ENCODE data around the gene BAHD1.

Gene BAHD1

GRCh38 chr15:40508216-40508615 is 67.5 kb downstream of the BAHD1 start:
- H3K4me1 ChIP-seq (ENCODE audit: control insufficient read depth in 5 of 5, insufficient read depth in 5 of 5, low read length in 5 of 5) = peaks cover 0 to 26% (median 23%) of the 10 kb centered on the region in 5 donors
- H3K4me3 ChIP-seq (ENCODE audit: low read depth in 1 of 5, low read length in 5 of 5) = no peak overlapping the region
- H3K9me3 ChIP-seq (ENCODE audit: control insufficient read depth in 5 of 5, low read length in 5 of 5) = no peaks in the 10 kb centered on the region
- H3K36me3 ChIP-seq (ENCODE audit: control insufficient read depth in 5 of 5, insufficient read depth in 5 of 5, low read length in 5 of 5) = no peaks in the 10 kb centered on the region
- H3K27me3 ChIP-seq (ENCODE audit: control insufficient read depth in 5 of 5, insufficient read depth in 4 of 5, low read length in 5 of 5) = peaks cover 0 to 4% (median 0%) of the 10 kb centered on the region in 5 donors
- no peak overlapping the region for H3K27ac ChIP-seq (ENCODE audit: low read depth, low read length)
- H3K9ac ChIP-seq (ENCODE audit: low read length in 5 of 5) = no peak overlapping the region

- Histone ChIP-seq H3K9ac (ENCODE audit: low read length in 5 of 5) (no peak overlapping the region), H3K27me3 (ENCODE audit: control insufficient read depth in 5 of 5, insufficient read depth in 4 of 5, low read length in 5 of 5) (peaks cover 0 to 4% (median 0%) of the 10 kb centered on the region in 5 donors), H3K4me1 (ENCODE audit: control insufficient read depth in 5 of 5, insufficient read depth in 5 of 5, low read length in 5 of 5) (peaks cover 0 to 26% (median 23%) of the 10 kb centered on the region in 5 donors), H3K27ac (ENCODE audit: low read depth, low read length) (no peak overlapping the region), H3K9me3 (ENCODE audit: control insufficient read depth in 5 of 5, low read length in 5 of 5) (no peaks in the 10 kb centered on the region), H3K36me3 (ENCODE audit: control insufficient read depth in 5 of 5, insufficient read depth in 5 of 5, low read length in 5 of 5) (no peaks in the 10 kb centered on the region), H3K4me3 (ENCODE audit: low read depth in 1 of 5, low read length in 5 of 5) (no peak overlapping the region)
These were observed 69.4 kb downstream of the BAHD1 start for GRCh38 chr15:40510201-40510600.

- Histone ChIP-seq H3K4me1 (ENCODE audit: control insufficient read depth in 5 of 5, insufficient read depth in 5 of 5, low read length in 5 of 5) (peaks cover 0 to 26% (median 23%) of the 10 kb centered on the region in 5 donors), H3K4me3 (ENCODE audit: low read depth in 1 of 5, low read length in 5 of 5) (peak overlapping the region; percentile 64 to 75 (median 69)), H3K36me3 (ENCODE audit: control insufficient read depth in 5 of 5, insufficient read depth in 5 of 5, low read length in 5 of 5) (no peaks in the 10 kb centered on the region), H3K27ac (ENCODE audit: low read depth, low read length) (no peak overlapping the region), H3K9ac (ENCODE audit: low read length in 5 of 5) (peak overlapping the region in 4 of 5 donors; percentile 47 to 71 (median 70)), H3K9me3 (ENCODE audit: control insufficient read depth in 5 of 5, low read length in 5 of 5) (no peaks in the 10 kb centered on the region), H3K27me3 (ENCODE audit: control insufficient read depth in 5 of 5, insufficient read depth in 4 of 5, low read length in 5 of 5) (peaks cover 0 to 4% (median 0%) of the 10 kb centered on the region in 5 donors)
These were observed 70.3 kb downstream of the BAHD1 start for GRCh38 chr15:40511093-40511471.

GRCh38 chr15:40511472-40512133 is 70.8 kb downstream of the BAHD1 start:
- Histone ChIP-seq H3K36me3 (ENCODE audit: control insufficient read depth in 5 of 5, insufficient read depth in 5 of 5, low read length in 5 of 5) (no peaks in the 10 kb centered on the region), H3K4me1 (ENCODE audit: control insufficient read depth in 5 of 5, insufficient read depth in 5 of 5, low read length in 5 of 5) (peaks cover 0 to 26% (median 23%) of the 10 kb centered on the region in 5 donors), H3K9me3 (ENCODE audit: control insufficient read depth in 5 of 5, low read length in 5 of 5) (no peaks in the 10 kb centered on the region), H3K27me3 (ENCODE audit: control insufficient read depth in 5 of 5, insufficient read depth in 4 of 5, low read length in 5 of 5) (peaks cover 0 to 4% (median 0%) of the 10 kb centered on the region in 5 donors), H3K27ac (ENCODE audit: low read depth, low read length) (no peak overlapping the region), H3K4me3 (ENCODE audit: low read depth in 1 of 5, low read length in 5 of 5) (peak overlapping the region; percentile 44 to 75 (median 69)), H3K9ac (ENCODE audit: low read length in 5 of 5) (peak overlapping the region in 4 of 5 donors; percentile 47 to 71 (median 70))

GRCh38 chr15:40512440-40512839 is 71.7 kb downstream of the BAHD1 start:
- Histone ChIP-seq H3K27ac (ENCODE audit: low read depth, low read length) (no peak overlapping the region), H3K9ac (ENCODE audit: low read length in 5 of 5) (no peak overlapping the region)

GRCh38 chr15:40513609-40514008 is 72.9 kb downstream of the BAHD1 start:
- Histone ChIP-seq H3K9ac (ENCODE audit: low read length in 5 of 5) (no peak overlapping the region), H3K27ac (ENCODE audit: low read depth, low read length) (no peak overlapping the region), H3K27me3 (ENCODE audit: control insufficient read depth in 5 of 5, insufficient read depth in 4 of 5, low read length in 5 of 5) (peaks cover 0 to under 1% (median 0%) of the 10 kb centered on the region in 5 donors), H3K9me3 (ENCODE audit: control insufficient read depth in 5 of 5, low read length in 5 of 5) (no peaks in the 10 kb centered on the region), H3K36me3 (ENCODE audit: control insufficient read depth in 5 of 5, insufficient read depth in 5 of 5, low read length in 5 of 5) (no peaks in the 10 kb centered on the region), H3K4me3 (ENCODE audit: low read depth in 1 of 5, low read length in 5 of 5) (no peak overlapping the region), H3K4me1 (ENCODE audit: control insufficient read depth in 5 of 5, insufficient read depth in 5 of 5, low read length in 5 of 5) (peaks cover 0 to 18% (median 14%) of the 10 kb centered on the region in 5 donors)

More at GRCh38 chr15:40512440-40512839, 71.7 kb downstream of the BAHD1 start:
- H3K4me1 ChIP-seq (ENCODE audit: control insufficient read depth in 5 of 5, insufficient read depth in 5 of 5, low read length in 5 of 5) = peaks cover 0 to 18% (median 15%) of the 10 kb centered on the region in 5 donors
- H3K36me3 ChIP-seq (ENCODE audit: control insufficient read depth in 5 of 5, insufficient read depth in 5 of 5, low read length in 5 of 5) = no peaks in the 10 kb centered on the region
- peaks cover 0 to 4% (median 0%) of the 10 kb centered on the region in 5 donors for H3K27me3 ChIP-seq (ENCODE audit: control insufficient read depth in 5 of 5, insufficient read depth in 4 of 5, low read length in 5 of 5)
- H3K4me3 ChIP-seq (ENCODE audit: low read depth in 1 of 5, low read length in 5 of 5) = no peak overlapping the region
- H3K9me3 ChIP-seq (ENCODE audit: control insufficient read depth in 5 of 5, low read length in 5 of 5) = no peaks in the 10 kb centered on the region

- Histone ChIP-seq H3K36me3 (ENCODE audit: control insufficient read depth in 5 of 5, insufficient read depth in 5 of 5, low read length in 5 of 5) (no peaks in the 10 kb centered on the region), H3K4me3 (ENCODE audit: low read depth in 1 of 5, low read length in 5 of 5) (no peak overlapping the region), H3K27me3 (ENCODE audit: control insufficient read depth in 5 of 5, insufficient read depth in 4 of 5, low read length in 5 of 5) (no peaks in the 10 kb centered on the region), H3K9ac (ENCODE audit: low read length in 5 of 5) (no peak overlapping the region), H3K9me3 (ENCODE audit: control insufficient read depth in 5 of 5, low read length in 5 of 5) (no peaks in the 10 kb centered on the region), H3K4me1 (ENCODE audit: control insufficient read depth in 5 of 5, insufficient read depth in 5 of 5, low read length in 5 of 5) (peaks cover 0 to 14% (median 12%) of the 10 kb centered on the region in 5 donors), H3K27ac (ENCODE audit: low read depth, low read length) (no peak overlapping the region)
These were observed 75.6 kb downstream of the BAHD1 start for GRCh38 chr15:40516322-40516721.
